ENCODE measurements around the gene CACNG4.

Gene CACNG4

GRCh38 chr17:67069603-67070136 lies 105.2 kb downstream of the CACNG4 start:
- no peak overlapping the region for H3K27ac ChIP-seq

GRCh38 chr17:67071595-67071994 lies 107.1 kb downstream of the CACNG4 start:
- H3K27ac ChIP-seq: no peak overlapping the region
- TF ChIP-seq CTCF (conservative IDR thresholded peaks at IDR 0.05) (no peak), ZFX (IDR thresholded peaks at IDR 0.05) (no peak)

More at GRCh38 chr17:67069603-67070136, 105.2 kb downstream of the CACNG4 start:
- TF ChIP-seq CTCF (conservative IDR thresholded peaks at IDR 0.05) (no peak), ZFX (IDR thresholded peaks at IDR 0.05) (no peak)

- TF ChIP-seq ZFX (IDR thresholded peaks at IDR 0.05) (no peak), CTCF (conservative IDR thresholded peaks at IDR 0.05) (no peak)
These were observed 108.4 kb downstream of the CACNG4 start for GRCh38 chr17:67072885-67073284.

GRCh38 chr17:67074781-67075180 lies 110.3 kb downstream of the CACNG4 start:
- H3K27ac ChIP-seq: no peak overlapping the region
- TF ChIP-seq CTCF (conservative IDR thresholded peaks at IDR 0.05) (no peak), ZFX (IDR thresholded peaks at IDR 0.05) (no peak)

More at GRCh38 chr17:67072885-67073284, 108.4 kb downstream of the CACNG4 start:
- no peak overlapping the region for H3K27ac ChIP-seq

- TF ChIP-seq ZFX (IDR thresholded peaks at IDR 0.05) (no peak), CTCF (conservative IDR thresholded peaks at IDR 0.05) (no peak)
- no peak overlapping the region for H3K27ac ChIP-seq
These were observed 111.8 kb downstream of the CACNG4 start for GRCh38 chr17:67076290-67076689.

GRCh38 chr17:67078292-67078691 lies 113.8 kb downstream of the CACNG4 start:
- no peak overlapping the region for H3K27ac ChIP-seq
- TF ChIP-seq ZFX (IDR thresholded peaks at IDR 0.05) (no peak), CTCF (conservative IDR thresholded peaks at IDR 0.05) (no peak)

GRCh38 chr17:67079491-67079890 lies 115.0 kb downstream of the CACNG4 start:
- no peak overlapping the region for H3K27ac ChIP-seq
- TF ChIP-seq CTCF (conservative IDR thresholded peaks at IDR 0.05) (no peak), ZFX (IDR thresholded peaks at IDR 0.05) (no peak)

Measured in C4-2B (cell line).